Thoracic aorta (tissue), 2 donors: ENCODE data around the gene PSTPIP2. TPM values are rescaled to one million over a fixed set of nuclear protein-coding genes. Genes with fewer than 3 reads are reported as not detected.
"Not testable (repeated sequence)": the region's sequence is repeated elsewhere in the genome, so short reads cannot be mapped to it uniquely, and the experiment has no call there.

Experiments used
- ATAC-seq: fragments of 150-250 bp; one replicate; pipeline ENCODE4 v1.8.0; 2017; ENCODE audit warnings: low read depth; ENCODE audit not compliant: insufficient number of reproducible peaks, low FRiP score
- DNase-seq: peaks from one replicate; pipeline ENCODE4 v3.0.0-alpha.2; 2020; ENCODE audit warnings: low spot score
- H3K27ac ChIP-seq, 2 donors: fragments of 200-600 bp; sonication (generic); 1 replicate in 1 of 2; 2 replicates in 1 of 2; pipeline ENCODE4 v1.5.1; 2016; ENCODE audit warnings: mild to moderate bottlenecking in 2 of 2, moderate library complexity in 2 of 2
- H3K27me3 ChIP-seq: fragments of 200-600 bp; sonication (generic); replicated peaks from 2 replicates; pipeline ENCODE4 v1.6.0; 2016; ENCODE audit warnings: mild to moderate bottlenecking; ENCODE audit not compliant: insufficient read depth
- H3K36me3 ChIP-seq: fragments of 200-600 bp; sonication (generic); one replicate; pipeline ENCODE4 v1.5.1; 2016
- H3K4me1 ChIP-seq, 2 donors: fragments of 200-600 bp; sonication (generic); 1 replicate in 1 of 2; 2 replicates in 1 of 2; pipeline versions ENCODE4 v1.5.1 to v1.6.0; 2016; ENCODE audit warnings: low read depth in 2 of 2, mild to moderate bottlenecking in 1 of 2; ENCODE audit not compliant: control insufficient read depth in 1 of 2
- H3K4me3 ChIP-seq: fragments of 200-600 bp; sonication (generic); 2 replicates; pipeline ENCODE4 v1.5.1; 2016; ENCODE audit warnings: mild to moderate bottlenecking
- H3K9me3 ChIP-seq: fragments of 200-600 bp; sonication (generic); 2 replicates; pipeline ENCODE4 v1.5.1; 2016
- CTCF ChIP-seq: fragments of 200-600 bp; sonication (generic); IDR thresholded peaks from one replicate; pipeline ENCODE4 v1.5.1; 2019; ENCODE audit warnings: antibody characterized with exemption
- total RNA-seq, 2 donors: library from RNA; depleted of rRNA; stranded (reverse); fragments of >200 nt; gene quantifications; one replicate each; pipeline versions ENCODE4 v1.1.0 to v1.2.3, GENCODE V29; 2016

PSTPIP2 gene
- total RNA-seq, 2 donors from 2014 or later: 11.9 to 21.5 TPM

- ATAC-seq (peak; percentile 47), DNase-seq (no peak)
- TF ChIP-seq CTCF: no peak
- H3K27me3 ChIP-seq: no peaks in the 10 kb centered on the region
- H3K9me3 ChIP-seq: no peaks in the 10 kb centered on the region
- no peak overlapping the region for H3K4me3 ChIP-seq
- no peaks in the 10 kb centered on the region for H3K36me3 ChIP-seq
- H3K27ac ChIP-seq: peak overlapping the region in 1 of 2 donors; percentile 1
- H3K4me1 ChIP-seq: peaks cover 7 to 26% of the 10 kb centered on the region in 2 donors
Observed at GRCh38 chr18:46051731-46052461, 20.2 kb downstream of the PSTPIP2 start.

DNA sequence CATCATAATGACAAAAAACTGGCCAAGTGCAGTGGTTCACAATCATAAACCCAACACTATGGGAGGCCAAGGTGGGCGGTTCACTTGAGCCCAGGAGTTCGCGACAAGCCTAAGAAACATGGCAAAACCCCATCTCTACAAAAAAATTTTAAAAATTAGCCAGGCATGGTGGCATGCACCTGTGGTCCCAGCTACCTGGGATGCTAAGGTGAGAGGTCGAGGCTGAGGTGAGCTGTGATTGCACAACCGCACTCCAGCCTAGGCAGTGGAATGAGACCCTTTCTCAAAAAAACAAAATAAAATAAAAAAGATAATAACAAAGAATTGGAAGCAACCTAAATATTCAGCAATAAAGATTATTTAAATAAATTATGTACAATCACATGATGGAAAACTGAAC lies 21.8 kb downstream of the PSTPIP2 start:
- no peaks in the 10 kb centered on the region for H3K9me3 ChIP-seq
- peaks cover 7 to 22% of the 10 kb centered on the region in 2 donors for H3K4me1 ChIP-seq
- no peaks in the 10 kb centered on the region for H3K27me3 ChIP-seq
- ATAC-seq (no peak), DNase-seq (no peak)
- no peak for TF ChIP-seq CTCF
- H3K27ac ChIP-seq: no peak overlapping the region
- H3K36me3 ChIP-seq: no peaks in the 10 kb centered on the region
- no peak overlapping the region for H3K4me3 ChIP-seq

DNA sequence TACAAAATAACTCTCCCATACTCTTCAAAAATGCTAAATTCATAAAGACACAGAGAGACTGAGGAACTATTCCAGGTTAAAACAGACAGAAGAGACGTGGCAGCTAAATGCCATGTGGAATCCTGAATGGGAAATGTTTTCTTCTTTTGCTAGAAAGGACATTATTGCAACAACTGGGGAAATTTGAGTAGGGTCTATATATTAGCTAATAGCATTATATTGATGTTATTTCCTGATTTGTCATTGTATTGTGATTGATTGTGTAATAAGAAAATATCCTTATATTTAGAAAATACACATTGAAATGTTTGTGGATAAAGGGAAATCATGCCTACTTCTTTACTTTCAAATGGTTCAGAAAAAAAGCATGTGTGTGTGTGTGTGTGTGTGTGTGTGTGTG lies 23.4 kb downstream of the PSTPIP2 start:
- DNase-seq (no peak), ATAC-seq (no peak)
- H3K4me1 ChIP-seq: peaks cover 7 to 22% of the 10 kb centered on the region in 2 donors
- H3K27ac ChIP-seq: no peak overlapping the region
- no peaks in the 10 kb centered on the region for H3K9me3 ChIP-seq
- no peak overlapping the region for H3K4me3 ChIP-seq
- H3K27me3 ChIP-seq: no peaks in the 10 kb centered on the region
- no peaks in the 10 kb centered on the region for H3K36me3 ChIP-seq
- TF ChIP-seq CTCF: no peak

DNA sequence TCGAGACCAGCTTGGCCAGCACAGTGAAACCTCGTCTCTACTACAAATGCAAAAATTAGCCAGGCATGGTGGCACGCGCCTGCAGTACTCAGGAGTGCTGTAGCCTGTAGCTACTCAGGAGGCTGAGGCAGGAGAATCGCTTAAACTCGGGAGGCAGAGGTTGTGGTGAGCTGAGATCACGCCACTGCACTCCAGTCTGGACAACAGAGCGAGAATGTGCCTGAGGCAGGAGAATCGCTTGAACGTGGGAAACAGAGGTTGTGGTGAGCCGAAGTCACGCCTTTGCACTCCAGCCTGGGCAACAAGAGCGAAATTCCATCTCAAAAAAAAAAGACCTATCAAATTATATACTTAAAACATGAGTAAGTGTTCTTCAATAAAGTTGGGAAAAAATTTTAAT lies 24.7 kb downstream of the PSTPIP2 start:
- not testable (repeated sequence) for H3K27me3 ChIP-seq, H3K4me3 ChIP-seq, DNase-seq, H3K4me1 ChIP-seq, H3K9me3 ChIP-seq, H3K36me3 ChIP-seq, H3K27ac ChIP-seq, ATAC-seq

DNA sequence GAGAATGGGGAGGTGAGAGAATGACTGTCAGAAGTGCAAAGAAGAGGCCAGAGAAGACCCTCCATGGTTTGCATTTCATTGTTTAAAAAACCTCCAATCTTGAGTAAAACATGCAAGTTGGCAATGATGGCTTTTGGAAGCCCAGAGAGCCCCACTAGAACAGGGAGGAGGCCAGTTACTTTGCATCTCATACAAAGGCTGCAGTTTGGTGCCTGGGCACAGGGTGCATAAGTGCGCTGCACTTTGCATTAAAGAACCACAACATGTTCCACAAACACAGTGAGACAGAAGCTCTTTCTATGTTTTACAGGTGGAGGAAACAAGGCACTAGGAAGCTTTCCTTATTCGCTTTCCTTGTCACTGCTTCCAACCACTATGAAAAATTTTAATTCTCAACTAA lies 25.4 kb downstream of the PSTPIP2 start:
- no peak overlapping the region for H3K4me3 ChIP-seq
- H3K36me3 ChIP-seq: no peaks in the 10 kb centered on the region
- H3K27me3 ChIP-seq: no peaks in the 10 kb centered on the region
- H3K9me3 ChIP-seq: no peaks in the 10 kb centered on the region
- TF ChIP-seq CTCF: no peak
- H3K4me1 ChIP-seq: peaks cover 3% of the 10 kb centered on the region in 2 donors
- DNase-seq (no peak), ATAC-seq (no peak)
- no peak overlapping the region for H3K27ac ChIP-seq

DNA sequence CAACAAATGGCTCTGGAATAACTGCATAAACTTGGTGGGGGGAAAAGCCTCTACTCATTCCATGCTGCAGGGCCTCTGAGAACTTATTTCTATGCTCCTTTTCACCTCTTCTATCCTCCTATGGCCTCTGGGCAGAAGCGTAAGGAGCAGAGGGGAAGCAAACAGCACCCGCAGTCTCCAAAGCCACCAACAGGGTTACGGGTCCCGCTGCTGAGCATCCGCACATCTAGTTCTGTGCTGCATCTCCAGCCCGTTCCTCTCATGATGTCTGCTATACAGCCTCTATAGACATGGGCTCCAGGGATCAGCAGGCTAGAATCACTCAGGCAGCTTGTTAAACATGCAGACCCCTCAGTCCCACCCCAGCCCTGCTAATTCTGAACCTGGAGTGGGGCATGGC lies 25.9 kb downstream of the PSTPIP2 start:
- no peaks in the 10 kb centered on the region for H3K9me3 ChIP-seq
- peaks cover 0 to 3% of the 10 kb centered on the region in 2 donors for H3K4me1 ChIP-seq
- H3K27me3 ChIP-seq: no peaks in the 10 kb centered on the region
- ATAC-seq (no peak), DNase-seq (no peak)
- H3K4me3 ChIP-seq: no peak overlapping the region
- TF ChIP-seq CTCF: no peak
- H3K27ac ChIP-seq: no peak overlapping the region
- no peaks in the 10 kb centered on the region for H3K36me3 ChIP-seq
